WERI-Rb-1 (cell line): ENCODE measurements around the gene IL20RA.

Experiments
- DNase-seq: peaks from one replicate; pipeline ENCODE4 v3.0.0-alpha.2; 2020
- H3K27ac ChIP-seq: fragments of 250-450 bp; sonication (Bioruptor Pico); 2 replicates; pipeline ENCODE4 v1.5.1; 2020; ENCODE audit warnings: mild to moderate bottlenecking, moderate library complexity
- H3K27me3 ChIP-seq: fragments of 250-450 bp; sonication (Bioruptor Pico); 2 replicates; pipeline ENCODE4 v1.5.1; 2021; ENCODE audit warnings: mild to moderate bottlenecking, low read depth, moderate library complexity; ENCODE audit not compliant: insufficient read depth, severe bottlenecking
- H3K36me3 ChIP-seq: fragments of 250-450 bp; sonication (Bioruptor Pico); 2 replicates; pipeline ENCODE4 v1.5.1; 2020; ENCODE audit warnings: mild to moderate bottlenecking, moderate library complexity
- H3K4me3 ChIP-seq: 2 replicates; pipeline ENCODE4 v1.5.1; 2011; ENCODE audit warnings: low read depth, mild to moderate bottlenecking, control low read depth, low read length
- H3K9me3 ChIP-seq: fragments of 250-450 bp; sonication (Bioruptor Pico); 2 replicates; pipeline ENCODE4 v1.5.1; 2021; ENCODE audit warnings: mild to moderate bottlenecking, moderate library complexity; ENCODE audit not compliant: severe bottlenecking
- CTCF ChIP-seq: IDR thresholded peaks from 2 replicates; pipeline ENCODE4 v1.5.1; 2011; ENCODE audit warnings: low read depth, mild to moderate bottlenecking, control low read depth, inconsistent platforms, low read length

The IL20RA gene

GRCh38 chr6:137016356-137016755, 28.4 kb downstream of the IL20RA start:
- H3K36me3 ChIP-seq, result no peaks in the 10 kb centered on the region
- H3K27me3 ChIP-seq, result no peaks in the 10 kb centered on the region
- no peak for TF ChIP-seq CTCF
- H3K9me3 ChIP-seq, result no peaks in the 10 kb centered on the region
- no peak overlapping the region for H3K4me3 ChIP-seq
- no peak overlapping the region for H3K27ac ChIP-seq
- DNase-seq, result no peak

GRCh38 chr6:137015943-137016342, 28.8 kb downstream of the IL20RA start:
- H3K36me3 ChIP-seq, result no peaks in the 10 kb centered on the region
- TF ChIP-seq CTCF, result no peak
- DNase-seq, result no peak
- no peak overlapping the region for H3K4me3 ChIP-seq
- H3K27me3 ChIP-seq, result no peaks in the 10 kb centered on the region
- no peak overlapping the region for H3K27ac ChIP-seq
- H3K9me3 ChIP-seq, result no peaks in the 10 kb centered on the region

GRCh38 chr6:137013738-137014602, 30.8 kb downstream of the IL20RA start:
- no peaks in the 10 kb centered on the region for H3K9me3 ChIP-seq
- DNase-seq, result peak; percentile 20
- peak; percentile 70 for TF ChIP-seq CTCF
- H3K36me3 ChIP-seq, result no peaks in the 10 kb centered on the region
- no peak overlapping the region for H3K4me3 ChIP-seq
- no peak overlapping the region for H3K27ac ChIP-seq
- no peaks in the 10 kb centered on the region for H3K27me3 ChIP-seq

GRCh38 chr6:137013031-137013430, 31.7 kb downstream of the IL20RA start:
- H3K4me3 ChIP-seq, result no peak overlapping the region
- no peaks in the 10 kb centered on the region for H3K36me3 ChIP-seq
- TF ChIP-seq CTCF, result no peak
- H3K27me3 ChIP-seq, result no peaks in the 10 kb centered on the region
- no peak for DNase-seq
- H3K9me3 ChIP-seq, result no peaks in the 10 kb centered on the region
- H3K27ac ChIP-seq, result no peak overlapping the region

GRCh38 chr6:137011406-137011805, 33.4 kb downstream of the IL20RA start:
- H3K27me3 ChIP-seq, result no peaks in the 10 kb centered on the region
- no peaks in the 10 kb centered on the region for H3K9me3 ChIP-seq
- H3K4me3 ChIP-seq, result no peak overlapping the region
- TF ChIP-seq CTCF, result no peak
- H3K27ac ChIP-seq, result no peak overlapping the region
- DNase-seq, result no peak
- no peaks in the 10 kb centered on the region for H3K36me3 ChIP-seq

- DNase-seq, result no peak
- TF ChIP-seq CTCF, result no peak
- H3K36me3 ChIP-seq, result no peaks in the 10 kb centered on the region
- H3K27ac ChIP-seq, result no peak overlapping the region
- no peak overlapping the region for H3K4me3 ChIP-seq
- H3K9me3 ChIP-seq, result no peaks in the 10 kb centered on the region
- H3K27me3 ChIP-seq, result no peaks in the 10 kb centered on the region
Measured at GRCh38 chr6:137010128-137010718, 34.5 kb downstream of the IL20RA start.
